GM21529 (cell line): ENCODE data around the gene BSG.
A peak's percentile ranks its signal among the peaks of the same experiment; 100 is the strongest.

Source experiments
- ATAC-seq: cut with Tn5 transposase; IDR thresholded peaks from one replicate; pipeline ENCODE4 v1.9.1; 2021; ENCODE audit not compliant: unreplicated experiment

Gene BSG

DNA sequence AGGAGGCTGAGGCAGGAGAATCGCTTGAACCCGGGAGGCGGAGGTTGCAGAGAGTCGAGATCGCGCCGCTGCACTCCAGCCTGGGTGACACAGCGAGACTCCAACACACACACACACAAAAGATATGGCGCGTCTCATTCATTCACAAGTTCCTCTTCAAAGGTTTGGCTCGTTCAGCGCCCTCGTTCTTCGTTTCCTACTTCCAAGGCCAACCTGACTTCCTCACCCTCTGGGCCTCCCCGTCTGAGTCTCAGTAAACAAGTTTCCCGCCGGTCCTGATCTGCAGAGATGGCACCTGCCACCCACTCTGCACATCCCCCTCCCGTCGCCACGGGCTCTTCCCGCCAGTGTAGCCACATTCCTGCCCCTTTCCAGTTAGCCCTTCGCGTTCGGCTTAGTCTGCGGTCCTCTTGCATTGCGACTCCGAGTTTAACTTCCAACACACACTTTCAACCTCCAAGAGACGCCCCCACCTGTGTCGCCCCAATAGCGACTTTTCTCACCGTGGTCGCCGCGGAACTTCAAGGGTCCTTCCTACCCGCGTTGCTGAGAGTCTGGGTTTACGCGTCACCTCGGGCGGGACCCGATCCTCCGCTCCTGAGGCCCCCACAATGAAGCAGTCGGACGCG, 1.3 kb upstream of the BSG start:
- no peak for ATAC-seq

DNA sequence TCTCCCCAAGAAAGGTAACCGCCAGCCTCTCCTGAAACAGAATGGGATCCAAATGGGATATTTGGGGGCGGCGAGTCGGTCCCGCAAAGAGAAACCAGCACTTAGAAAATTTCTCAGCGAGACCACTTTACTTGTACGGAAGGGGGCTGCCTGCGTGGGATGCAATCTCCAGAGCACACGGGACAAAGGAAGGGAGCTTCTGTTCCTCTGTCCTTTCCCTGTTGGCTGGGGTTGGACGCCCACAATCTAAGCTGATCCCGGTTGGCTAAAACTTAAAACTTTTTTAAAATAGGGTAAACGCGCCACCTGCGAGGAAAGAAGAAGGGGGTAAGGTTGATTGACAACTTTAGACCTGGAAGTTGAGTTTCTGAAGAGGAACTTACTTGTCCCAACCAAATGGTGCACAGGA, 826 bp upstream of the BSG start:
- ATAC-seq: no peak

DNA sequence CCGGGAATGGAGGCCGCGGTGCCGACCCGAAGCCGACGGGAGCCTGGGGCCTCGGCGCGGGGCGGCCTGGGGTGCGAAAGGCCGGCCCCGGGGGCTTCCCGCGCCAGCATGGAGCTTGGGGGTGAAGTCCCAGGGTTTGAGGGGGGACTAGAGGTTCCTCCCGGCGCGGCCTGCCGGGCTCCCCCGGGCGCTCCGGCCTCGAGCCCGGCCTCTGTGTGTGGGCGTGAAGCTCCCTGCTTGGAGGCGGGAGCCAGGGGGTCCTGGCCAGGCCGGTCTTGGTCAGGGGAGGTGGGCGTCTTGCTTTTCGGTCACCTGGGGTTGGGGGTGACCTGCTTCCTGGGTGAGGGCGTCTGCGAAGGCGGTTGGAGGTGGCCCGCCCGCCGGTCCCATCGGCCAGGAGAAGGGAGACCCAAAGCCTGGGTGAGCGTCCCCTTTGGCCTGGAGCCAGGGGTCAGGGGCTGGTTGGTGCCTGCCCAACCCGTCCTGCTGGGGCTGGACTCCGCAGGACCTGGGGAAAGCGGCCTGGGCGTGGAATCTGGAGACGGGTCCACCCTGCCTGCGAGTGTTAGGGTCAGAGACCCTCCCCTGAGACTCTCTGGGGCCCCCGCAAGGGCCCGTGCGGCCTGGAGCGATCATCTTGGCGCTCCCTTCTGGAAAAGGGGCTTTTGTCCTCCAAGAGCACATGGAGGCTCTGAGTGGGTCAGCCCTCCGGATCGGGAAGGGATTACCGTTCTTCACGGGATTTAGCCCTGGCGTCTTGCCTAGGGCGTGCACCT, 535 bp downstream of the BSG start:
- peak; percentile 21 for ATAC-seq

DNA sequence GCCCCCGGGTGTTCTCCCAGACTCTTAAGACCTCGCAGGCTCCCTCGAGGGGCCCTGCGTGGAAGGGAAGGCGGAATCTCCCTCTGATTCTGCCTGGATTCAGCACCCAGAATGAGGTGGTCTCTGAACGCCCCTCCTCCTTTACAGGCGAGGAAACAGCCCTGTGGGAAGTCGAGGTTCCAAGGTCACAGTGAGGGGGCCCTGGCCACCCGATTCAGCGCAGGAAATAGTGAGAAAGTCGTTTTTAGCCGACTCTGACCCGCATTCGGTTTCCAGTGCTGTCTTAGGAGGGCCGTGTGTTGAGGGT, 1.1 kb downstream of the BSG start:
- no peak for ATAC-seq

DNA sequence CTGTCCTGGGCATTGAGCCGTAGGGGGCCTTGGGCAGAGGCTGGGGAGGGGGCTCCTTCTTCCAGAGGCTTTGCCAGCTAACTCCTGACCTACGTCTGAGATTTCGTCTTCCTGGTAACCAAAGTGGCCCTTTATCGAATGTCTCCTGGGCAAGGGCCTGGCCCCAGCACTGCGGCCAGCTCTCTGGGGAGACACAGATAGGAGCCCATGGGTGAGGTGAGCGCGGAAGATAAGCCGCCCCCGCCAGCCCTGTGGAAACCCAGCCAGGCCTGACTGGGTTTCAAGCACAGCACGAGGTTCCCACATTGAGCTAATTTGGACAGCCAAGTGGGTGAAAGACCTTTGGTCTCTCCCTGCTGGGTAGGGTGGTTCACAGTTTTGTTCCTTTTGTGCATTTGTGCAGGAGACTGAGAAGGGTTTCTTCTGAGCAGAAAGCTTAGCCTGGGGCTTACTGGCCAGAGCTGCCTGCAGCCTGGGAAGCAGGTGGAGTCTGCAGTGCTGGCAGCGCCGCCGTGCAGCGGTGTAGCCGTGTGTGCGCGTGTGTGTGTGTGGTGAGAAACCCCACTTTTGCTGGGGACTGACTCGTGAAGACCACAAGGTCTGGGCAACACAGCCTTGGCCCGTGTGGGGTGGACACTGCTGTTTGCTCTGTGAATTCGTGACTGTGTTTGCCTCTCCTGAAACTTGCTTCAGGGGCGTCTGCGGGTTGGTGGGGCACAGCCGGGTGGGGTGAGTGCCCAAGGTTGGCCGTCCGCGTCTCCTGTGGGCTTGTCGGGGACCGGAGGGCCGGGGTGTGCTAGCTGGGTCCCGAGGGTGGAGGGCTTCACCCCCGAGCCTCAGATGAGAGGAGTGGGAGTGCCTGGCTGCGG, 2.5 kb downstream of the BSG start:
- ATAC-seq: no peak

DNA sequence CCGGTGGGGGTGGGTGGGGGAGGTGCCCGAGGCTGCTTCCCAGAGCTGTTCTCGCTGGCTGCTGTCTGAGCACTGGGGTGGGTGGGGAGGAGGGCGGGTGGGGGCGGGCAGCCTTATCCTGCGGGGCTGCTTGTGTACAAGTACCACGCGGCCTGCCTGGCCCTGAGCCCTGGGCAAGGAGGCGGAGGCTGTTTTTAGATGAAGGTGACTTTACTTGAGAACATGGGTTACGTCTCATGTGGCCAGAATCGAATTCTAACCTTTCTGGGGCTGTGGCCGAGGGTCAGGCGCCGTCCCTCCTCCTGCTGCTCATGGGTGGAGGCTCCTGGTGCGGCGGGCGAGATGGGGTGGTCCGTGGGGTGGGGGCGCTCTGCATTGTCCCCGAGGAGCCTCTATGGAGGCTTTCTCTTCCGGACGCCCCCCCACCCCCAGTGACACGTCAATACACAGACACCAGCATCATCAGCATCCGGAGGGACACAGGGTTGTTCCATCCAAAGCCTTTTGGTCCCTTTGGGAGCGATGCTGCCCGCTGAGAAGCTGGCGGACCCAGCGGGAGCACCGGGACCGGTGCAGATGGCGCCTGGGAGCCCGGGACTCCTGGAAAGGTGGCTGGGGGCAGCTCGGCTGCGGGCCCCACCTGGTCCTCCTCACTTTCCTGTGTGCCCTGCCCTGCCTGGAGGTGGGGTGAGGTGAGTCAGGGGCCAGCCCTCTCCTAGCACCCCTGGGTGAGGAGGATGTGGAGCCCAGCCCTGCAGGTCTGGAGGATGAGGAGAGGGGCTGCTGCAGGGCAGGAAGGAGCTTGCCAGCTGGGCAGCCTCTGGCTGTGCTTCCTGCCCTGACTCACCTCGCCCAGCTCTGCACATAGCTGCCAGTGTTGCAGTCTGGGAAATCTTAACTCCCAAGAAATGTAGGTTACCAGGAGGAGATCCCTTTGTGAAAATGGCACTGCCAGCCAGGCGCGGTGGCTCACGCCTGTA, 3.4 kb downstream of the BSG start:
- ATAC-seq: no peak

DNA sequence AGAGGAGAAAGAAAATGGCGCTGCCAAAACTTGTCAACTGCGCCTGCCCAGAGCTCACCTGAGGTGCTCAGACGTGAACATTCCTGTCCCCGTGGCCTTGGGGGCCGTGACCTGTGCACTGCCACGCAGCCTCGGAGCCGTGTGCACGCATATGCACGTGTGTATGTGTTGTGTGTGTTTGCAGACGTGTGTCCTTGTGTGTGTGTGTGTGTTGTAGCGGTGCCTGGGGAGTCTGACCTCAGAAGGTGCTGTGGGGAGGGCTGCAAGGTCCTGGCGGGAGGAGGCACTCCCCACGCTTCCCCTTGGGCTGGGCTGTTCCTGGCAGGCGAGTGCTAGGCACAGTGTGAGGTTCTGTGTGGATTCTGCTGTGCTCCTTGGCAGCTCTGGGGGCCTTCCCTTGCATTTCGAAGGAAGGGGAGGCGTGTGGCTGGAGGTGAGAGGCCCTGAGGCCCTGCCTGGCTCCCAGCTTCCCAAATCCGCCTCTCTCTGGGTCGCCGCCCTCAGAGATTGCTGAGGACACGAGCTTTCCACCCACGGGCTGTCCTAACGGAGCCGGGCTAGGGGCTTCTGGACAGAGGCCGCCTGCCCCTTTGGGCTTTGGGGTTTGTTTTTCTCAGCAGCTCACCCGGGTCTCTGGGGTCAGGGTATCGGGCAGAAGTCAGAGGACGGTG, 4.5 kb downstream of the BSG start:
- ATAC-seq: no peak

DNA sequence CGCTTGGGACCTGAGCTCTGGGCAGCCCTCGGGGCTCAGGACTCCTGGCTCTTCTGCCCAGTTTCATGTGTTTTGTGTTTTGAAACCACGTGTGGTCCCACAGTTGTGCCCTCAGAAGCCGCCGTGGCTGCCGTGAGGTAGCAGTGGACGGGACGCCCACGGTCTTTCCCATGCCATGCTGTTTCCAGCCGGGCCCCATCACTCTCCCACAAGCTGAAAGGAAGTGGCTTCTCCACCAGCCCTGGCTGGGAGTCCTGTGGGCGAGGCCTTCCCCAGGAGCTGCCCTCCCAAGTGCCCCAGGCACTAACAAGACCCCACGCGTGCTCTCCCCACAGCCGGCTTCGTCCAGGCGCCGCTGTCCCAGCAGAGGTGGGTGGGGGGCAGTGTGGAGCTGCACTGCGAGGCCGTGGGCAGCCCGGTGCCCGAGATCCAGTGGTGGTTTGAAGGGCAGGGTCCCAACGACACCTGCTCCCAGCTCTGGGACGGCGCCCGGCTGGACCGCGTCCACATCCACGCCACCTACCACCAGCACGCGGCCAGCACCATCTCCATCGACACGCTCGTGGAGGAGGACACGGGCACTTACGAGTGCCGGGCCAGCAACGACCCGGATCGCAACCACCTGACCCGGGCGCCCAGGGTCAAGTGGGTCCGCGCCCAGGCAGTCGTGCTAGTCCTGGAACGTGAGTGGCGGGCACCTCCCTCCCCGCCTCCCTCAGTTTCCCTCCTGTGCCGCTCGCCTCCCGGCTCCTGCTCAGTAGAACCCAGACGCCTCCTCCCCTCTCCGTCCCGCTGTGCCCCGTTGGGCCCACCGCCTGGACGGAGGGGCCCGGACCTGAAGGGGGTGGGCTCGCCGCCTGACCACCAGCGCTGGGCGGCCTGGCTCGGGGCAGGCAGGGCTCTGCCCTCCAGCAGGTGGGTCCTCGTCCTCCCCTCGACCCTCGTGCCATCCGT, 5.3 kb downstream of the BSG start:
- no peak for ATAC-seq

DNA sequence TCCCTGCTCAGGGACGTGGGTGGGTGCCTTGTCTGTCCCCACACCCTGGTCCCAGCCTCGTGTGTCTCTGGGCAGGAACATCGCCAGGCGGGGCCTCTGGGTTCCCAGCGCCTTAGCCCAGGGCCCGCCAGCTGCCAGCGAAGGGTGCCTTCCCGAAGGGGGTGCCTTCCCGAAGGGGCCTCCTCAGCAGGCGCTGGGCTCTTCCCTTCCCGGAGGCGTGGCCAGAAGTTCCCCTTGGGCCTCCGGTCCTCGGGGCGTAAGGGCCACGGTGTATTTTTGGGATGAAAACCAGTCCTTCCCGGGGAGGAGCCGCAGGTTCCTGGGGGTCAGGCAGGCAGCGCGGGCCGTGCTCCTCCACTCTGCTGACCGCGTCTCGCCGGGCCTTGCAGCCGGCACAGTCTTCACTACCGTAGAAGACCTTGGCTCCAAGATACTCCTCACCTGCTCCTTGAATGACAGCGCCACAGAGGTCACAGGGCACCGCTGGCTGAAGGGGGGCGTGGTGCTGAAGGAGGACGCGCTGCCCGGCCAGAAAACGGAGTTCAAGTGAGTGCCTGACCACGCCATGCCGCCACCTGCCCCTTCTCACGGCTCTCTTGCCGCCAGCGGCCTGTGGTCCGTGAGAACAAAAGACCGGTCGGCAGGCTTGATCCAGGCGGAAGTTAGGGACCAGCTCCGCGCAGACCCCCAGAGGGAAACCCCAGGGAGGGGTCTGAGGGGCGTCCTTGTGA, 6.9 kb downstream of the BSG start:
- ATAC-seq: no peak

DNA sequence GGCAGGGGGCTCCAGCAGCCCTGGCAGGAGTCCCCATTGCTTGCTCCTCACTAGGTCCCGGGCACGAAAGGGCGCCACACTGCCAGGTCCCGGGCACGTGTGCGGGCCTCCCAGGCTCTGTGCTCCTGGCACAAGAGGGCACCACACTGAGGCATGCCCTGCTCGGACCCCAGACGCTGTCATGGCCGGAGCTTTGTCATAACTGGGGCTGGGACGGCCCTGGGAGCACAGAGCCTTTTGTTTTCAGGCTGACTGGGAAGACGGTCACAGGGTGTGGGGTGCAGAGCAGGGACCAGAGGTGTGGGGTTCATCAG, 7.4 kb downstream of the BSG start:
- no peak for ATAC-seq

DNA sequence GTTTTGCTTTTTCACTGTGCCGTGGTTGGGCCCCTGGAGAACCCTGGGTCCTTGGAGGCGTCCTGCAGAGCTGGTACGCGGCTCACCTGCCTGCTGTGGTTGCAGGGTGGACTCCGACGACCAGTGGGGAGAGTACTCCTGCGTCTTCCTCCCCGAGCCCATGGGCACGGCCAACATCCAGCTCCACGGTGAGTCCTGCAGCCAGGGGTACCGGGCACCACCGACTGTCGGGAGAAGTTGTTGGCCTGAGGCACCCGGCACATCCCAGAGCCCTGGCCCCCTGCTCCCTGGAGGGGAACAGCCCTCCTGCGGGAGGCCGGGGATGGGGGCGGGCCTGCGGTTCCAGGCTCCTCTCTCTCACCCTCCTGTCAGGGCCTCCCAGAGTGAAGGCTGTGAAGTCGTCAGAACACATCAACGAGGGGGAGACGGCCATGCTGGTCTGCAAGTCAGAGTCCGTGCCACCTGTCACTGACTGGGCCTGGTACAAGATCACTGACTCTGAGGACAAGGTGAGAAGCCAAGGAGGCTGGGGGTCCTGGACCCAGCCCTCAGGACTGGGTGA, 8.0 kb downstream of the BSG start:
- no peak for ATAC-seq

DNA sequence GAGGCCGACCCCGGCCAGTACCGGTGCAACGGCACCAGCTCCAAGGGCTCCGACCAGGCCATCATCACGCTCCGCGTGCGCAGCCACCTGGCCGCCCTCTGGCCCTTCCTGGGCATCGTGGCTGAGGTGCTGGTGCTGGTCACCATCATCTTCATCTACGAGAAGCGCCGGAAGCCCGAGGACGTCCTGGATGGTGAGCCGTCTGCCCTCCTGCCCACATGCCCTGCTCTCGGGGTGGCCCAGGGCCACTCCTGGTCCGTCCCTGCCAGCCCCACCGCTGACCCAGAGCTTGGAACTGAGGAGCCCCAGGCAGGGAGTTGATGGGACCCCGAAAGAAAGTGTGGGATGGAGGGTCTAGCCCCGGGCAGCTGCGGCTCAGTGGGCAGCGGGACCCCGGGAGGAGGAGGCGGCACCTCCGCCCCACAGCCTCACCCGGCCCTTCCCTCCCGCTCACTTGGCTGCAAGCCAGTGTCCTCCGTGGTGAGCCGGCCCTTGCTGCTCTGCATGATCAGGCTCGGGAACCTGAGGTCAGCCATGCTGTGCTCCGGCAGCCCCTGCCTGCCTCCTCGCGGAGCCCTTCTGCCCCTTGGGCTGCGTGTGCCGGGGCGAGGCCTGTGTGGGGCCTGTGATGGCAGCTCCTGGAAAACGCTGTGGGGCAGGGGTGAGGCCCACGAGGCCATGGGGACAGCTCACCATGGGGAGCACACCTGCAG, 9.2 kb downstream of the BSG start:
- no peak for ATAC-seq

DNA sequence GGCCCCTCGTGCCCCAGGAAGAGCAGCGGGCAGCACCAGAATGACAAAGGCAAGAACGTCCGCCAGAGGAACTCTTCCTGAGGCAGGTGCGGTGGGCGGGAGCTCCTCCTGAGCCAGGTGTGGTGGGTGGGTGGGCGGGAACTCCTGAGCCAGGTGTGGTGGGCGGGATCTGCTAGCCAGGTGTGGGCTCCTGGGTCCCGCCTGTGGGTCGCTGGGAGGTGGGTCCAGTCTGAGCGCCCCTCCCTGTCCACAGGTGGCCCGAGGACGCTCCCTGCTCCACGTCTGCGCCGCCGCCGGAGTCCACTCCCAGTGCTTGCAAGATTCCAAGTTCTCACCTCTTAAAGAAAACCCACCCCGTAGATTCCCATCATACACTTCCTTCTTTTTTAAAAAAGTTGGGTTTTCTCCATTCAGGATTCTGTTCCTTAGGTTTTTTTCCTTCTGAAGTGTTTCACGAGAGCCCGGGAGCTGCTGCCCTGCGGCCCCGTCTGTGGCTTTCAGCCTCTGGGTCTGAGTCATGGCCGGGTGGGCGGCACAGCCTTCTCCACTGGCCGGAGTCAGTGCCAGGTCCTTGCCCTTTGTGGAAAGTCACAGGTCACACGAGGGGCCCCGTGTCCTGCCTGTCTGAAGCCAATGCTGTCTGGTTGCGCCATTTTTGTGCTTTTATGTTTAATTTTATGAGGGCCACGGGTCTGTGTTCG, 10.3 kb downstream of the BSG start:
- no peak for ATAC-seq

DNA sequence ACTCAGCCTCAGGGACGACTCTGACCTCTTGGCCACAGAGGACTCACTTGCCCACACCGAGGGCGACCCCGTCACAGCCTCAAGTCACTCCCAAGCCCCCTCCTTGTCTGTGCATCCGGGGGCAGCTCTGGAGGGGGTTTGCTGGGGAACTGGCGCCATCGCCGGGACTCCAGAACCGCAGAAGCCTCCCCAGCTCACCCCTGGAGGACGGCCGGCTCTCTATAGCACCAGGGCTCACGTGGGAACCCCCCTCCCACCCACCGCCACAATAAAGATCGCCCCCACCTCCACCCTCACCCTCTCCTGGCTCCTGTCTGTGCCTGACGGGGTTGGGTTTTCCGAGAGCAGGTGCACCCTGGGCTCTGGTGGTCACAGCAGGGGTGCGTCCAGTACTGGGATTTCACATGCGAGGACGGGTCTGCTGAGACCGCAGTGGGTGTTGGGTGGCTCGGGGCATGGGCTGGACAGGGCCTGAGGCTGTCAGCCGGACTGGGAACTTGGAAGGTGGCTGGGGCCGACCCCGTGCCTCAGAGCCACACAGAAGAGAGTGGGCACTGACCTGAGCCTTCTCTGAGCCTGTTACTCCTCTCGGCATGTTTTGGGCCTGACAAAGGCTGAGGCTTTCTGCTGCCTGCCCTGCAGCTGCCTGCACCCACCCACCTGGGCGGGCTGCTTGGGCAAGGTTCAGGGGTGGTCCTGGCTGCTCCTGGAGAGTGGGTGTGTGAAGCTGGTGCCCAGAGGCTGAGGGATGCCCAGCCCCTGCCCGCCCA, 11.0 kb downstream of the BSG start:
- no peak for ATAC-seq

DNA sequence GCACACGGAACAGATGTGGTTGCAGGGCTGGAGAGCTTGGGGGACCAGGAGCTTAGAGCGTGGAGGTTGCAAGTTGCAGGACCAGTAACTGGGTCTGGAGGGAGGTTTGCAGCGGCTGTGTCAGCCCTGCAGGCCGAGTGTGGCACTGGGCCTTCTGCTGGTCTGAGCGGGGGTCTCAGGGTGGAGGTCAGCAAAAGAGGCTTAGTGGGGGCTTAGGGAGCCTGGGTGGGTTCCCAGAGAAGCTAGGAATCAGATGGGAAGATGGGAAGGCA, 11.5 kb downstream of the BSG start:
- ATAC-seq: no peak

DNA sequence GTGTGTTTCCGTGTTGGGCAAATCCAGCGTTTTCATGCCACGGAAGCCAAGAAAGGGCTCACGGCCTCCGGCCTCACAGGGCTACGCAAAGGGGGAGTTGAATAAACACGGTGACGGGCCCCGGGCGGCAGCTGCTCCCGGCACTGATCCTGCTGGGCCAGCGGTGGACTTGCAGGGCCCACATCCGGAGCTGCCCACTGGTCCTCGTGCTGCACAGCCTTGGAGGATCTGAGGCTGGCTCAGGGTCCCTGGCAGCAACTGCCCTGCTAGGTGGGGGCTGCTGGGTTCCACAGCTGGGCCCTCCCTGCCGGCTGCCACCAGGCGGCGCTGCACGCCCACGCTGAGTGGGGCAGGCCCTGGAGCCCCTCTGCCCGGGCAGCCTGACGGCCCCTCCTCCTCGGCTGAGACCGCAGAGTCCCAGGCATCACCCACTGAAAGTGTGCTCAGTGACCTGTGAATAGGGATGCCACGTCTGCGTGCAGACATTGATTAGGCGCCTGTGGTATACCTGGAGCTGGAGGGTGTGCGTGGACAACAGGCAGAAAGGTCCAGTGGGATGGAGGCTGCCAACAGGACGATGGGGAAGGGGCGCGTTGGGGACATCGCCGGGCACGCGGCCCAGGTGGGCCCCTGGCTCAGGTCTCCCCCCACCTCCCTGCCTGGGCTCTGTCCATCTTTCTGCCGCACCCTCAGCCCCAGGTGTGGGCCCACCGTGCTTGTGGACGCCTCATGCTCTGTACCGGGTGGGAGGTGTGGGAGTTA, 12.0 kb downstream of the BSG start:
- ATAC-seq: no peak
